HG03095 (cell line): ENCODE results near the gene CARM1.

Experiments
- ATAC-seq: cut with Tn5 transposase; IDR thresholded peaks from one replicate; pipeline ENCODE4 v1.9.1; 2021; ENCODE audit warnings: moderate library complexity; ENCODE audit not compliant: unreplicated experiment

The CARM1 gene

DNA sequence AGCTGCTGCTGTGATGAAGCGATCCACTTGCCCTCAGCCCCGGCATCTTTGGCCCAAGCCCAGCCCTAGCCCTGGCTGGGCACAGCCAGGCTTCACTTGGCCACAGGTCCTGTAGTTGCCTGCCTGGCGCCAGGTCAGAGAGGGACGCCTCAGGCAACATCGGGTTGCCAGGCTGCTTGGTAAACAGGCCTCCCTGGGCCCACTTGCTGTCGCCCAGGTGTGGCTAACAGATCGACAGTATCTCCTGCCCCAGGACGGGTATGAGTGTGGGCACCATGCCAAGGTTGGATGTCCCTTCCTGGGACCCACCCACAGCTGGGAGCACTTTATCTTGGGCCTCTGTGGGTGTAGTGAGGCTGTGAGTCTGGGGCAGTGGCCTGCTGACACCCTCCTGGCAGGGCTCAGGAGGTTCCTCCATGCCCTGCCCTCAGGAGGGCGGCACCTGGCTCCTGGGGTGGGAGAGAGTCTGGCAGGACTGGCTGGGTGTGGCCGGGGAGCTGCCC is 27.8 kb downstream of the CARM1 start:
- ATAC-seq: no peak

DNA sequence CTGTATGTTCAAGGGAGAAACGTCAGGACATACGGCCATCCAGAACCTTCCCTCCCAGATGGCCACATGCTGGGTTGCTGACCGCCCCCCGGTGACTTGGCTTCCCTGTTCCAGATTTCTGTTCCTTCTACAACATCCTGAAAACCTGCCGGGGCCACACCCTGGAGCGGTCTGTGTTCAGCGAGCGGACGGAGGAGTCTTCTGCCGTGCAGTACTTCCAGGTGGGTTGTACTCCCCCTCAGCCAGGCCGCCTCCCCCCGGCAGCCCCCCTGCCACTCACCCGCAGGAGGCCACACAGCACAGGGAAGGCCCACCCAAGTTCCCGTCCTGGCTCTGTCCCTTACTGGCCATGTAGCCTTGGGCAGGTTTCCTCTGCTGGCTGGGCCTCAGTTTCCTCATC is 36.6 kb downstream of the CARM1 start:
- no peak for ATAC-seq

DNA sequence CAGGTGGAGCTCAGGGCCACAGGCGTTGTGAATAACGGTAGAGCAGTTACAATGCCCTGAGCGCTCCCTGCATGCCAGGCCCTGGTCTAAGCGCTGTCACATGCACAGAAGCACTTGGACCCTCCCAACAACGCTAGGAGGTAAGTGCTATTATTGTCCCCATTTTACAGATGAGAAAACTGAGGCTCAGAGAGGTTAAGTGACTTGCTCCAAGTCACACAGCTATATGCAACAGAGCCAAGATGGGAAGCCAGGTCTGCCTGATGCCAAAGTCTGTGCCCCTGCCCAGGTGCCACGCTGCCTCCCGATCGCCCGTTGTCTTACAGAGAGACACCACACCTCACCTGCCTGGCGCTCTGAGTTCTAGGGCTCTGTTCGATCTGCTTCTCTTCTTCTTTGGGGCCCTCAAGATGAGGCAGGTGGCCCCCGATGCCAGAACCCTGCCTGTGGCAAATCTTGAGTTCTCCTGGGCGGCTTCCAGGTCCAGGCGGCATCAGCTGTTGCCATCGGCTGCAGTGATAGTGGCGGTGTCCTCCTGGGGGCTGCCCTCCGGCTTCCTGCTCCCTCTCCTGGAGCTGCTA is 37.1 kb downstream of the CARM1 start:
- ATAC-seq: no peak

DNA sequence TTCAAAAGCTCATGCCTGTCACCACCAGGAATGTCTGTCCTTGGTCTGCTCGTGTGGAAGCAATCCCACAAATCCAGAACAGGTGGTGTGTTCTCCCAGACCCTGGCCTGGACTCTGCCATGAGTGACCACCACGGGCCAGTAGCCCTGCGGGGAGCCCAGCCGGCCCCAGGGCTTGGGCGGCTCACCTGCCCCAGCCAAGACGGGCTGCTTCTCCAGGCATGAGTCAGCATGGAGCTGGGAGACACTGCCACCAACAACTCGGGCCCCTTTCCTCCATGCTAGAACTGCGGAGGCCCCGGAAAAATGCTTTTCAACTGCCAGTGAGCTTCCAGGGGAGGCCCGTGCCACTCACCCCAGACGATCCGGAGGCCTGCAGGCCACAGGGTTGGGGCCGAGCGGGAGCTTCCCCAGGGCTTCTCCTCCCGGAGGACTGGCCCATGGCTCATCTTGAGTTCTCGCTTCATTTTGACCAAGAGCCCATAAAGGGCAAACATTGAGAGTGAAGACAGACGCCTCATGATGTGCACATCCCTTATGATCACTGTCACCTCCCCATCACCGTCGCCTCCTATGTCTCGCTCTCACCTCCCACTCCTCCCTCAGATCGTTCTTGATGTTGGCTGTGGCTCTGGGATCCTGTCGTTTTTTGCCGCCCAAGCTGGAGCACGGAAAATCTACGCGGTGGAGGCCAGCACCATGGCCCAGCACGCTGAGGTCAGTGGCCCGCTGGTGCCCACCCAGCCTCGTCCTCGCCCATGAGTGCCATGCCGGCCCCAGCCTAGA is 40.4 kb downstream of the CARM1 start:
- no peak for ATAC-seq

DNA sequence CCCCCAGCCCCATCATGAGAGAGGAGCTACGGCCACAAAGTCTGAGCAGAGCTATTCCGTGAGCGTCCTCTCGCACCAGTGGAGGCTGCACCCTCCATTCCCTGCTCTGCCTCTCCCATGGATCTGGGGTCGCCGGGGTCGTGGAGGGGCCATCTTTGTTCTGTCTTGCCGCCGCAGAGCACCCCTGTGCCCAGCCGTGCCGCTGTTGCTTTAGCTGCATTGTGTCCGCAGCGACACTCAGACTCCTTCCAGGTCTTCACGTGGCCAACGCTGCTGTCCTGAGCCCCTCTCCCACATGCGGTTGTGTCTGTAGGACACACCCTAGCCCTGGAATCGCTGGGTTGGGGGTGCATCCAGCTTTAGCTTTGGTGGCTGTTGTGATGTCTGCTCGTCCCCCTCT is 41.3 kb downstream of the CARM1 start:
- no peak for ATAC-seq

DNA sequence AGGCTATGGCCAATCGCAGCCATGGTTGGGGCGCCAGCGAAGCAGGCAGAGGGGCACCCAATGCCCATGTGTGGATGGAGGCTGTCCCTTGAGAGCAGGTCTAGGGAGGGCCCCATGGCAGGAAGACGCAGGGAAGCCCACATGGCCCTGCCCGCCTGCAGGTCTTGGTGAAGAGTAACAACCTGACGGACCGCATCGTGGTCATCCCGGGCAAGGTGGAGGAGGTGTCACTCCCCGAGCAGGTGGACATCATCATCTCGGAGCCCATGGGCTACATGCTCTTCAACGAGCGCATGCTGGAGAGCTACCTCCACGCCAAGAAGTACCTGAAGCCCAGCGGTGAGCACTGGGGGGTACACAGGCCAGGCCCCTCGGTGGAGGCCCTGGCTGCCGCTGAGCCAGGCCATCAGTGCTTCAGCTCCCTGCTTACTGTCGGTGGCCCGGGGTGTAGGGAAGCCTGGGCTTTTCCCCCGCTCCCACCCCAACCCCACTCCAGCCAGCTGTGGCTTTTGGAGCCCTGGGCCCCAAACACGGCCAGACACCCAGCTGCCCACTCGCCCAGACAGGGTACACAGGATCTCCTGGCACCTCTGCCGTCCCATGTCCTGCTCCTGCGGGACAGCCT is 42.5 kb downstream of the CARM1 start:
- ATAC-seq: no peak

DNA sequence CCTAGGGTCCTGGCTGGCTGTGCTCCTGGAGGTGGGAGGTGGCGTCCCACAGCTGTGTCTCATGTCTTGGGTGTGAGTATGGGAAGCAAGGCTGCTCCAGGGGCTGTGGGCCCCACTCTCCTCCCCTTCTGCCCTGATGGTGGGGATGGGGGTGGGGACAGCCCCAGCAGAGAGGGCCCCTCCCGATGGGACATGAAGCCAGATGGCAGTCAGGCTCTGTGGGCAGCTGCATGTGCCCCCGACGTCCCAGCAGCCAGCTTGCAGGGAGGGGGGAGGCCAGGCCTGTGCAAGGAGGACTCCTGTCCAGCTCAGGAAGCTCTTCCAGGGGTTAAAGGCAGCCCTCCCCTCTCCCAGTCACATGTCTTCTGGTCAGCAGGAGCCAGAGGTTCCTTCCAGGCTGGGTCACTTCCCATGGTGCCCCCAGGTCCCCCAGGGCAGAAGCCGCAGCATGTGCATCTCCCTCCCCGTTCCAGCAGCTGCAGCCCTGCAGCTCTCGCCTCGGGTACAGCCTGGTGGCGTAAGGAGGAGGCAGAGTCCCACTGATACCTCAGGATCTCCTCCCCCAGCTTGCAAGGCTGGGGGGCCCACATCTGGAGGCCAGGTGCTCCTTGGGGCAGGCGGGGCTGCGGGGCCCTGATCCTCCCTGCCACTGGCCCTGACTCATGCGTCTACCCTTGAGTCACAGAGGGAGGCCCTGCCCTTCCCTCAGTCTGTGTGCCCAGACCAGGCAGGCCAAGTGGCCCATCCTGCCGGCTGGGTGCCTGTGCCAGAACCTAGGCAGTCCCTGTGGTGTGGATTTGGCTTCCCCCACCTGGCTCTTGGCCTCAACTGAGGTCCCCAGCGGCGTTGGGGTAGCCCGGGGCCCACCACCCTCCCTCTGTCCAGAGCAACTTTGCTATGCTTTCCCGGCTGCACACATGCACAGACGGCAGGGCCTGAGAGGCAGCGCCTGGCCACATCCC is 44.1 kb downstream of the CARM1 start:
- ATAC-seq: no peak

DNA sequence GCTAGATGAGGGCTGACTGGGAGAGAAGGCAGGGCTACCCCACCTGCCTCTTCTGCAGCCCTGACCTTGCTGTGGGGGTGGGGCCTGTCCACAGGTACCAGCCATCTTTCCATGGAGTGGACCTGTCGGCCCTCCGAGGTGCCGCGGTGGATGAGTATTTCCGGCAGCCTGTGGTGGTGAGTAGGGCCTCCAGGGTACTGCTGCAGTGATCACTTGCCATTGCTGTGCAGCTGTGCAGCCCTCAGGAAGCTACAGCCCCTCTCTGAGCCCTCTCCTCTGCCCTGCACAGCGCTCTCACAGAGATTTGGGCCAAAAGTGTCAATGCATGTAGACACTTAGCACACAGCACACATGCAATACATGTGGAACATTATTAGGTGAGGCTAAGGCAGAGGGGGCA is 45.2 kb downstream of the CARM1 start:
- ATAC-seq: no peak

DNA sequence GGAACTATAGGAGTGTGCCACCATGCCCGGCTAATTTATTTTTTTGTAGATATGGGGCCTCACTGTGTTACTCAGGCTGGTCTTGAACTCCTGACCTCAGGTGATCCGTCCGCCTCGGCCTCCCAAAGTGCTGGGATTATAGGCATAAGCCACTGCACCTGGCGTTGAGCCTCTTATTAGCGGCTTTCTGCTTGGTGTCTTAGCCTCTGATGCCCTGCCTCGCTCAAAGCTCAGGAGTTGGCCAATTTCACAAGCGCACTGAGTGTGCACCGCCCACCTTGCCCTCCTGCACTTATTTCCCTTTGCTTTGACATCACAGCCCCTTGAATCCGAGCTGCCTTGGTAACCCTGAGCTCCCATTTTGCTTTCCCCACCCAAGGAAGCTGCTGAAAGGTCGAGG is 47.0 kb downstream of the CARM1 start:
- ATAC-seq: no peak

DNA sequence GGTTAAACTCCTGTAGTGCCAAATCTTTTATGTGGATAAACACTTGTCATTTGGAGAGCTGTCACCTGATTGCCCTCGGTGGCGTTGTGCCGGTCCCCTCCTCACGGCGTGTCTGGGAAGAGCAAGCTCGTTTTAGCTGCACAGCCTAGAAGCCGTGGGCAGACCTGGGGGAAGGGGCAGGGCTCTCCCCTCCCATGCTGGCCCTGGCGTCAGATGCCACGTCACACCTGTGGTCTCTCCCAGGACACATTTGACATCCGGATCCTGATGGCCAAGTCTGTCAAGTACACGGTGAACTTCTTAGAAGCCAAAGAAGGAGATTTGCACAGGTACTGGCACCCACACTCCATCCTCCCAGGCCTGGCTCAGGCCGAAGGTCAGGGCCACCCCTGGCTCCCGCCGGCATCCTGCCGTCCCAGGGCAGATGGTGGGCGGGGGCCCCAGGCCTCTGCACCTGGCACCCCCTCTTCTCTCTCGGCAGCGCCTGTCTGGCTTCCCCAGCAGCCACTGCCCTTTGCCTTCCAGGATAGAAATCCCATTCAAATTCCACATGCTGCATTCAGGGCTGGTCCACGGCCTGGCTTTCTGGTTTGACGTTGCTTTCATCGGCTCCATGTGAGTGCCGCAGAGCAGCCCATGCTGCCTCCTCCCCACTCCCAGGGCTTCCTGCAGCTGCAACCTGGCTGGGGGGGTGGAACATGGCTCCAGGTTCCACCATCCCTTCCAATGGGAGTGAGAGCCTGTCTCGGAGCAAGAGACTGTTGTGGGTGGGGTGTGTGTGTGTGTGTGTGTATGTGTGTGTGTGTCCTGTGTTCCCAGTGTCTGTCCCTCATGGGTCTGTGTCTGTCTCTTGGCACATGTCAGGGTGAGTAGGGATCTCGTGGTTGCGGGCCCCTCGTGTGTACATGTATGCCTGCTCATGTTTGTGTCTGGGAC is 48.3 kb downstream of the CARM1 start:
- no peak for ATAC-seq

DNA sequence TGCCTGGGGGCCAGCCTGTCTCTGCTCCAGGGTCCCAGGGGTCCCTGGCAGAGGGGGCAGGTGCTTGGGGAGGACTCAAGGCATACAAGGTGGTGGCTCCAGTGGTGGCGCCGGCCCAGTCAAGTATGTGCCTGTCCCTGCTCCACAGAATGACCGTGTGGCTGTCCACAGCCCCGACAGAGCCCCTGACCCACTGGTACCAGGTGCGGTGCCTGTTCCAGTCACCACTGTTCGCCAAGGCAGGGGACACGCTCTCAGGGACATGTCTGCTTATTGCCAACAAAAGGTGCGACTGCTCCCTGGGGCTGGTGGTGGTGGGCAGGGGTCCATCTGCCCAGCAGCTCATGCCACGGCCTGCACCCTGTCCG is 48.9 kb downstream of the CARM1 start:
- no peak for ATAC-seq

DNA sequence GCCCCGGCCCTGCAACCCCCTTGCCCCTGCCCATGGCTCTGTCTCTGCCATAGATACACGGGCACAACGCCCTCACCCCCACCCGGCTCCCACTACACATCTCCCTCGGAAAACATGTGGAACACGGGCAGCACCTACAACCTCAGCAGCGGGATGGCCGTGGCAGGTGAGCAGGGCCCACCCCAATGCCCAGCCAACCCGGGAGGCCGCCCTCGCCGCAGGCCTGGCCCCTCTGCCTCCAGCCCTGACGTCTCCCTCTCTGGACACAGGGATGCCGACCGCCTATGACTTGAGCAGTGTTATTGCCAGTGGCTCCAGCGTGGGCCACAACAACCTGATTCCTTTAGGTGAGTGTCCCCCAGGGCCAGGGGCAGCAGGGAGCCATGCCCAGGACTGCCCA is 49.4 kb downstream of the CARM1 start:
- no peak for ATAC-seq

DNA sequence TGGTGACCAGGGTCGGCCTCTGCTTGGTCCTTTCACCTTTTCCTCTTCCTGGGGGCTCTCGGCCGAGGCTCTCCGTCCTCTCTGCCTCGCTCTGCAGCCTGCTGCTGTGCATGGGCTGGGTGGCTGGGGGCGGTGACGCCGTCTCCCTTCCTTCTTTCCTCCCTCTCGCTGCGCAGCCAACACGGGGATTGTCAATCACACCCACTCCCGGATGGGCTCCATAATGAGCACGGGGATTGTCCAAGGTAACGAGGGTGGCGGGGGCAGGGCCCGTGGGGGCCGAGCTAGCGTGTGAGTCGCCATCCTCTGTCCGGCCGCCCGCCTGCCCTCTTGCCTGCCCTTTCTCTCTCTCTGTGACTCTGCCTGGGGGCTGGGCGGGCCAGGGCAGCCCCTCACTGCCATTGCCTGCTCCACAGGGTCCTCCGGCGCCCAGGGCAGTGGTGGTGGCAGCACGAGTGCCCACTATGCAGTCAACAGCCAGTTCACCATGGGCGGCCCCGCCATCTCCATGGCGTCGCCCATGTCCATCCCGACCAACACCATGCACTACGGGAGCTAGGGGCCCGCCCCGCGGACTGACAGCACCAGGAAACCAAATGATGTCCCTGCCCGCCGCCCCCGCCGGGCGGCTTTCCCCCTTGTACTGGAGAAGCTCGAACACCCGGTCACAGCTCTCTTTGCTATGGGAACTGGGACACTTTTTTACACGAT is 50.0 kb downstream of the CARM1 start:
- ATAC-seq: no peak

DNA sequence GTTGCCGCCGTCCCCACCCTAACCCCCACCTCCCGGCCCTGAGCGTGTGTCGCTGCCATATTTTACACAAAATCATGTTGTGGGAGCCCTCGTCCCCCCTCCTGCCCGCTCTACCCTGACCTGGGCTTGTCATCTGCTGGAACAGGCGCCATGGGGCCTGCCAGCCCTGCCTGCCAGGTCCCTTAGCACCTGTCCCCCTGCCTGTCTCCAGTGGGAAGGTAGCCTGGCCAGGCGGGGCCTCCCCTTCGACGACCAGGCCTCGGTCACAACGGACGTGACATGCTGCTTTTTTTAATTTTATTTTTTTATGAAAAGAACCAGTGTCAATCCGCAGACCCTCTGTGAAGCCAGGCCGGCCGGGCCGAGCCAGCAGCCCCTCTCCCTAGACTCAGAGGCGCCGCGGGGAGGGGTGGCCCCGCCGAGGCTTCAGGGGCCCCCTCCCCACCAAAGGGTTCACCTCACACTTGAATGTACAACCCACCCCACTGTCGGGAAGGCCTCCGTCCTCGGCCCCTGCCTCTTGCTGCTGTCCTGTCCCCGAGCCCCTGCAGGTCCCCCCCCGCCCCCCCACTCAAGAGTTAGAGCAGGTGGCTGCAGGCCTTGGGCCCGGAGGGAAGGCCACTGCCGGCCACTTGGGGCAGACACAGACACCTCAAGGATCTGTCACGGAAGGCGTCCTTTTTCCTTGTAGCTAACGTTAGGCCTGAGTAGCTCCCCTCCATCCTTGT is 50.7 kb downstream of the CARM1 start:
- ATAC-seq: no peak

DNA sequence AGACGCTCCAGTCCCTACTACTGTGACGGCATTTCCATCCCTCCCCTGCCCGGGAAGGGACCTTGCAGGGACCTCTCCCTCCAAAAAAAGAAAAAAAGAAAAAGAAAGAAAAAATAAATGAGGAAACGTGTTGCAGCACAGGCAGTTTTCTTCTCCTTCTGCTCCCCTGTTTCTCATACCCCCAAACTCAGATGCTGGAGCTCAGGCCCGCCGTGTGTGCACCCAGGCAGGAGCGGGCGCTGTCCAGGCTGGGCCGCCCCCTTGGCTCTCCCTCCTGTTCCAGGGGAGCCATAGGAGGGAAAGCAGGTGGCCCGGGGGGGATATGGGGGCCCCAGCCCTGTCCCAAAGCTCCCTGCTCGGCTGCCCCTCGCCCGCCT is 51.3 kb downstream of the CARM1 start:
- ATAC-seq: no peak

DNA sequence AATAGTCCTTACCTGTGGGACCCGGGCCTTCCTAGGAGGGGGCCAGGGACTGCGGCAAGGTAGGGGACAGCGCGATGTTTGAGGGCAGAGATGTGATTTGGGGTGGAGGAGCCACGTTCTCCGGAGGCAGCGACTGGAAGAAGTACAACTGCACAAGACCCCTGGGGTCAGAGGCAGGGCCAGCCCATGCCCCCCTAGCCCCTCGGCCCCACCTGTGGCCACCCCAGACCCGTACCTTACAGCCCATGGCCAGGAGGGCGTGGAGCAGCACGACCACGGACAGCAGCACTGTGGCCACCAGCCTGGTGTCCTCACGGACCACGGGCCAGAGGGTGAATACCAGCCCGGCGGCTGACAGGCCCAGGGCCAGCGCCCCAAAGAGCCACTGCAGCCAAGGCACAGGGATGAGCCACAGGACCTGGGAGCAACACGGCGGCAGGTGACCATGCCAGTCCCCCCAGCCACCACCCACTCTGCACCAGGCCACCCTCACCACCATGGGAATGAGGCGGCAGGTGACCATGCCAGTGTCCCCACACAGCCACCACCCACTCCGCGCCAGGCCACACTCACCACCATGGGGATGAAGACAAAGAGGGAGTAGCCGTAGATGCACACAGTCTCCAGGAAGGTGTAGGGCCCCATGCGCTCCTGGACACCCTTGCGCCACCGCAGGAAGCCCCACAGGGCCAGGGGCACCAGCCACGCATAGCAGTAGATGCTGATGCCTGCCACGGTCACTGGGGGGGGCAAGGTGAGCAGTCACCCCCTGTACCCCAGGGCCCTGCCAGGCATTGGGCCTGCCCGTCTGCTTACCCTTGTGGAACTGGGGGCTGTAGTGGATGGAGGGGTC is 52.1 kb downstream of the CARM1 start:
- ATAC-seq: no peak

DNA sequence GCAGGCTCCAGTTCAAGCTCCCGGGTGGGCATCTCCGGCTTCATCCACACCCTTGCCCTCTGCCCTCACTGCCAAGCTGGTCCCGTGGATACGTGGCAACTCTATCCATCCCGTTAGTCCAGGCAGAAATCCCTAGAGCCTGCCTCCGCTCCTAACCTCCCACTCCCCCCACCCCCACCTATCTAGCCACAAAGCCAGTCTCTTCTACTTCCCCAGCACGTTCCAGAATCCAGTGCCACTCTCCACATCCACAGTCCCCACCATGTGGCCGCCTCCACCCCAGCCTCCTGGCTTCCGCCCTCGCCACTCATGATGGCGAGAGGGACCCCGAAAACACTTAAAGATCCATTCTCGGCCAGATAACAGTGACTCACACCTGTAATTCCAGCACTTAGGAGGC is 53.2 kb downstream of the CARM1 start:
- no peak for ATAC-seq
